Measurements from ENCODE around the gene OSBPL6. TPM values are rescaled to one million over a fixed set of nuclear protein-coding genes. Genes with fewer than 3 reads are reported as not detected.

Gene OSBPL6
- total and polyA plus RNA-seq, 10 of the 15 experiments (the other 5 are each of a cell fraction or from before 2014, with no cell fraction given): 0.01 to 0.08 (median 0.03) TPM; not detected in 5

- ChIA-PET RAD21 (ENCODE audit: unreplicated experiment) (no interaction called here), SMC1A (ENCODE audit: uncharacterized antibody, unreplicated experiment) (interaction anchor here (1.3 kb wide), 1 partner anchor 14 kb away, joined by 4 read pairs; no protein-coding TSS in a partner anchor), CTCF (interaction anchor here (1.3 kb wide), 1 partner anchor 79 kb away, joined by 3 read pairs; no protein-coding TSS in a partner anchor), POLR2A (no interaction called here)
- H3K27ac ChIP-seq (ENCODE audit: control insufficient read depth, insufficient read depth): no peak overlapping the region
- DNase-seq (ENCODE audit: low read depth, low spot score) (no peak), FAIRE-seq (no peak), ATAC-seq (no peak)
- 54% methylated on average over 3 of the region's 3 CpGs for WGBS (ENCODE audit: insufficient coverage, insufficient replicate concordance, low lambda C conversion rate, missing lambda C conversion rate)
- H3K4me3 ChIP-seq: no peak overlapping the region
- TF ChIP-seq GATAD2B (conservative IDR thresholded peaks at IDR 0.05; ENCODE audit: low read depth): no peak
- TF ChIP-seq, protein P1, sequence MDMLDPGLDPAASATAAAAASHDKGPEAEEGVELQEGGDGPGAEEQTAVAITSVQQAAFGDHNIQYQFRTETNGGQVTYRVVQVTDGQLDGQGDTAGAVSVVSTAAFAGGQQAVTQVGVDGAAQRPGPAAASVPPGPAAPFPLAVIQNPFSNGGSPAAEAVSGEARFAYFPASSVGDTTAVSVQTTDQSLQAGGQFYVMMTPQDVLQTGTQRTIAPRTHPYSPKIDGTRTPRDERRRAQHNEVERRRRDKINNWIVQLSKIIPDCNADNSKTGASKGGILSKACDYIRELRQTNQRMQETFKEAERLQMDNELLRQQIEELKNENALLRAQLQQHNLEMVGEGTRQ (IDR thresholded peaks at IDR 0.05; ENCODE audit: borderline replicate concordance, low read depth, low read length): no peak
- TF ChIP-seq SUPT20H (IDR thresholded peaks at IDR 0.05; ENCODE audit: borderline replicate concordance, control insufficient read depth, low read depth, low read length): no peak
- TF ChIP-seq, protein P2, sequence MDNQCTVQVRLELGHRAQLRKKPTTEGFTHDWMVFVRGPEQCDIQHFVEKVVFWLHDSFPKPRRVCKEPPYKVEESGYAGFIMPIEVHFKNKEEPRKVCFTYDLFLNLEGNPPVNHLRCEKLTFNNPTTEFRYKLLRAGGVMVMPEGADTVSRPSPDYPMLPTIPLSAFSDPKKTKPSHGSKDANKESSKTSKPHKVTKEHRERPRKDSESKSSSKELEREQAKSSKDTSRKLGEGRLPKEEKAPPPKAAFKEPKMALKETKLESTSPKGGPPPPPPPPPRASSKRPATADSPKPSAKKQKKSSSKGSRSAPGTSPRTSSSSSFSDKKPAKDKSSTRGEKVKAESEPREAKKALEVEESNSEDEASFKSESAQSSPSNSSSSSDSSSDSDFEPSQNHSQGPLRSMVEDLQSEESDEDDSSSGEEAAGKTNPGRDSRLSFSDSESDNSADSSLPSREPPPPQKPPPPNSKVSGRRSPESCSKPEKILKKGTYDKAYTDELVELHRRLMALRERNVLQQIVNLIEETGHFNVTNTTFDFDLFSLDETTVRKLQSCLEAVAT (IDR thresholded peaks at IDR 0.05): no peak
- TF ChIP-seq NBN (IDR thresholded peaks at IDR 0.05): no peak
- no peak for TF ChIP-seq RAD51 (IDR thresholded peaks at IDR 0.05)
- TF ChIP-seq SIN3A (IDR thresholded peaks at IDR 0.05; ENCODE audit: low read depth, low read length): no peak
- no peak for TF ChIP-seq BMI1 (IDR thresholded peaks at IDR 0.05; ENCODE audit: borderline replicate concordance)
- in situ Hi-C loops (cut with MboI) (no loop called here), intact Hi-C loops (cut with micrococcal nuclease; ENCODE audit: unreplicated experiment) (no loop called here)
- no peaks in the 10 kb centered on the region for H4K20me1 ChIP-seq (ENCODE audit: control insufficient read depth, insufficient read depth)
- H3K36me3 ChIP-seq (ENCODE audit: control insufficient read depth in 2 of 2, insufficient read depth in 2 of 2, low read length in 1 of 2): no peaks in the 10 kb centered on the region
- no TSS peak for BruUV-seq (replicated peaks)
- no peaks in the 10 kb centered on the region for H3K4me1 ChIP-seq (ENCODE audit: control insufficient read depth, insufficient read depth, low read length)
- no peak overlapping the region for H2AFZ ChIP-seq (ENCODE audit: control insufficient read depth, low read depth, low read length)
- no peaks in the 10 kb centered on the region for H3K79me2 ChIP-seq (ENCODE audit: control insufficient read depth, insufficient read depth, low read length)
- H3K9me3 ChIP-seq (replicated peaks; ENCODE audit: control insufficient read depth, insufficient read depth, low read length): no peaks in the 10 kb centered on the region
- no peaks in the 10 kb centered on the region; a peak in 1 of 4 replicates for H3K27me3 ChIP-seq (replicated peaks in 1 of 2; ENCODE audit: control insufficient read depth in 2 of 2, insufficient read depth in 2 of 2, low read length in 1 of 2)
- no peak overlapping the region for H3K4me2 ChIP-seq (ENCODE audit: control insufficient read depth, insufficient read depth)
- no peak overlapping the region for H3K9ac ChIP-seq (ENCODE audit: control insufficient read depth, insufficient read depth, low read length)
Measured at GRCh38 chr2:178317811-178318210, 123.5 kb downstream of the OSBPL6 start.
